ENCODE results near the gene CRACR2A. TPM values are rescaled to one million over a fixed set of nuclear protein-coding genes. Genes with fewer than 3 reads are reported as not detected.

Gene CRACR2A
- total and polyA plus RNA-seq, 10 of the 15 experiments (the other 5 are each of a cell fraction or from before 2014, with no cell fraction given) = 2.1 to 18.0 (median 13.2) TPM

GRCh38 chr12:3668479-3669165, 84.3 kb downstream of the CRACR2A start:
- RAD21 ChIA-PET (ENCODE audit: unreplicated experiment) = interaction anchor here (1.3 kb wide), 1 partner anchor 11 kb away, joined by 3 read pairs; no protein-coding TSS in a partner anchor
- no peaks in the 10 kb centered on the region for H3K27me3 ChIP-seq (replicated peaks in 1 of 2; ENCODE audit: control insufficient read depth in 2 of 2, insufficient read depth in 2 of 2, low read length in 1 of 2)
- H3K4me2 ChIP-seq (ENCODE audit: control insufficient read depth, insufficient read depth) = no peak overlapping the region
- no peak overlapping the region for H3K4me3 ChIP-seq
- no peak overlapping the region for H2AFZ ChIP-seq (ENCODE audit: control insufficient read depth, low read depth, low read length)
- FAIRE-seq (no peak), ATAC-seq (no peak), DNase-seq (ENCODE audit: low read depth, low spot score) (no peak)
- no peak overlapping the region for H3K27ac ChIP-seq (ENCODE audit: control insufficient read depth, insufficient read depth)
- WGBS (ENCODE audit: insufficient coverage, insufficient replicate concordance, low lambda C conversion rate, missing lambda C conversion rate) = 92% methylated on average over 5 of the region's 5 CpGs
- peaks cover 6 to 8% of the 10 kb centered on the region in 2 experiments; a peak in 3 of 4 replicates for H3K36me3 ChIP-seq (ENCODE audit: control insufficient read depth in 2 of 2, insufficient read depth in 2 of 2, low read length in 1 of 2)
- POLR2A ChIA-PET = no interaction called here
- no TSS peak for BruUV-seq (replicated peaks)
- CTCF ChIA-PET = no interaction called here
- no peaks in the 10 kb centered on the region for H3K79me2 ChIP-seq (ENCODE audit: control insufficient read depth, insufficient read depth, low read length)
- in situ Hi-C loops (cut with MboI) = no loop called here
- no peaks in the 10 kb centered on the region for H3K9me3 ChIP-seq (replicated peaks; ENCODE audit: control insufficient read depth, insufficient read depth, low read length)
- H3K9ac ChIP-seq (ENCODE audit: control insufficient read depth, insufficient read depth, low read length) = no peak overlapping the region
- intact Hi-C loops (cut with micrococcal nuclease; ENCODE audit: unreplicated experiment) = no loop called here
- H3K4me1 ChIP-seq (ENCODE audit: control insufficient read depth, insufficient read depth, low read length) = no peaks in the 10 kb centered on the region
- H4K20me1 ChIP-seq (ENCODE audit: control insufficient read depth, insufficient read depth) = no peaks in the 10 kb centered on the region
- SMC1A ChIA-PET (ENCODE audit: uncharacterized antibody, unreplicated experiment) = interaction anchor here (1.1 kb wide), 1 partner anchor 368 kb away, joined by 3 read pairs; no protein-coding TSS in a partner anchor
- TF ChIP-seq NR2C2 (IDR thresholded peaks at IDR 0.05; ENCODE audit: borderline replicate concordance, control insufficient read depth, insufficient read length, low read depth) = no peak
- no peak for TF ChIP-seq ELK1 (IDR thresholded peaks at IDR 0.05; ENCODE audit: low read depth, low read length)
- TF ChIP-seq SUZ12 (IDR thresholded peaks at IDR 0.05; ENCODE audit: unreplicated experiment) = no peak
- TF ChIP-seq, protein P1, sequence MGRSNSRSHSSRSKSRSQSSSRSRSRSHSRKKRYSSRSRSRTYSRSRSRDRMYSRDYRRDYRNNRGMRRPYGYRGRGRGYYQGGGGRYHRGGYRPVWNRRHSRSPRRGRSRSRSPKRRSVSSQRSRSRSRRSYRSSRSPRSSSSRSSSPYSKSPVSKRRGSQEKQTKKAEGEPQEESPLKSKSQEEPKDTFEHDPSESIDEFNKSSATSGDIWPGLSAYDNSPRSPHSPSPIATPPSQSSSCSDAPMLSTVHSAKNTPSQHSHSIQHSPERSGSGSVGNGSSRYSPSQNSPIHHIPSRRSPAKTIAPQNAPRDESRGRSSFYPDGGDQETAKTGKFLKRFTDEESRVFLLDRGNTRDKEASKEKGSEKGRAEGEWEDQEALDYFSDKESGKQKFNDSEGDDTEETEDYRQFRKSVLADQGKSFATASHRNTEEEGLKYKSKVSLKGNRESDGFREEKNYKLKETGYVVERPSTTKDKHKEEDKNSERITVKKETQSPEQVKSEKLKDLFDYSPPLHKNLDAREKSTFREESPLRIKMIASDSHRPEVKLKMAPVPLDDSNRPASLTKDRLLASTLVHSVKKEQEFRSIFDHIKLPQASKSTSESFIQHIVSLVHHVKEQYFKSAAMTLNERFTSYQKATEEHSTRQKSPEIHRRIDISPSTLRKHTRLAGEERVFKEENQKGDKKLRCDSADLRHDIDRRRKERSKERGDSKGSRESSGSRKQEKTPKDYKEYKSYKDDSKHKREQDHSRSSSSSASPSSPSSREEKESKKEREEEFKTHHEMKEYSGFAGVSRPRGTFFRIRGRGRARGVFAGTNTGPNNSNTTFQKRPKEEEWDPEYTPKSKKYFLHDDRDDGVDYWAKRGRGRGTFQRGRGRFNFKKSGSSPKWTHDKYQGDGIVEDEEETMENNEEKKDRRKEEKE (IDR thresholded peaks at IDR 0.05) = no peak
- TF ChIP-seq NFXL1 (IDR thresholded peaks at IDR 0.05; ENCODE audit: borderline replicate concordance) = no peak
- TF ChIP-seq USF1 (IDR thresholded peaks at IDR 0.05; ENCODE audit: borderline replicate concordance, extremely low read length, insufficient read depth, low read depth, low read length) = no peak
- TF ChIP-seq NBN (IDR thresholded peaks at IDR 0.05) = no peak
- no peak for TF ChIP-seq PAX8 (IDR thresholded peaks at IDR 0.05)
- TF ChIP-seq PKNOX1 (IDR thresholded peaks at IDR 0.05) = no peak
- no peak for TF ChIP-seq JUNB (IDR thresholded peaks at IDR 0.05)
- TF ChIP-seq ZNF207 (IDR thresholded peaks at IDR 0.05; ENCODE audit: borderline replicate concordance) = no peak
- no peak for TF ChIP-seq POLR2AphosphoS2 (IDR thresholded peaks at IDR 0.05; ENCODE audit: low read depth, low read length)
- TF ChIP-seq SIN3A (IDR thresholded peaks at IDR 0.05; ENCODE audit: low read depth, low read length) = no peak
- no peak for TF ChIP-seq DPF2 (IDR thresholded peaks at IDR 0.05)
- no peak for TF ChIP-seq RELA (IDR thresholded peaks at IDR 0.05; ENCODE audit: borderline replicate concordance, partially characterized antibody)
- TF ChIP-seq ZZZ3 (IDR thresholded peaks at IDR 0.05; ENCODE audit: control insufficient read depth, insufficient read length, low read depth) = no peak
- TF ChIP-seq YY1 (IDR thresholded peaks at IDR 0.05; ENCODE audit: low read depth, low read length) = no peak
- no peak for TF ChIP-seq CREM (IDR thresholded peaks at IDR 0.05; ENCODE audit: low read depth)

Measured in GM12878 (cell line).